HG03521 (cell line): ENCODE measurements around the gene RBM26.

Experiments used
- ATAC-seq: cut with Tn5 transposase; IDR thresholded peaks from one replicate; pipeline ENCODE4 v1.9.1; 2021; ENCODE audit warnings: mild to moderate bottlenecking, moderate library complexity; ENCODE audit not compliant: unreplicated experiment

The RBM26 gene

GRCh38 chr13:79340490-79340889 lies 65.6 kb downstream of the RBM26 start:
- ATAC-seq: no peak

GRCh38 chr13:79338343-79338742 lies 67.7 kb downstream of the RBM26 start:
- no peak for ATAC-seq

GRCh38 chr13:79336966-79337365 lies 69.1 kb downstream of the RBM26 start:
- no peak for ATAC-seq

- ATAC-seq: no peak
These were observed 77.5 kb downstream of the RBM26 start for GRCh38 chr13:79328510-79328909.

- ATAC-seq: no peak
These were observed 85.6 kb downstream of the RBM26 start for GRCh38 chr13:79320433-79320832.

GRCh38 chr13:79318664-79319063 lies 87.4 kb downstream of the RBM26 start:
- no peak for ATAC-seq

GRCh38 chr13:79317856-79318255 lies 88.2 kb downstream of the RBM26 start:
- no peak for ATAC-seq

- ATAC-seq: no peak
These were observed 91.4 kb downstream of the RBM26 start for GRCh38 chr13:79314652-79315051.

- no peak for ATAC-seq
These were observed 93.7 kb downstream of the RBM26 start for GRCh38 chr13:79312340-79312855.

- no peak for ATAC-seq
These were observed 94.7 kb downstream of the RBM26 start for GRCh38 chr13:79311386-79311785.

GRCh38 chr13:79309690-79310089 lies 96.4 kb downstream of the RBM26 start:
- no peak for ATAC-seq

- ATAC-seq: no peak
These were observed 98.2 kb downstream of the RBM26 start for GRCh38 chr13:79307866-79308298.

- no peak for ATAC-seq
These were observed 98.6 kb downstream of the RBM26 start for GRCh38 chr13:79307433-79307861.

GRCh38 chr13:79306650-79307049 lies 99.4 kb downstream of the RBM26 start:
- no peak for ATAC-seq

- ATAC-seq: no peak
These were observed 108.9 kb downstream of the RBM26 start for GRCh38 chr13:79297128-79297527.

GRCh38 chr13:79295906-79296706 lies 109.9 kb downstream of the RBM26 start:
- no peak for ATAC-seq

- ATAC-seq: no peak
These were observed 115.3 kb downstream of the RBM26 start for GRCh38 chr13:79290595-79291244.

GRCh38 chr13:79289571-79289970 lies 116.5 kb downstream of the RBM26 start:
- no peak for ATAC-seq

GRCh38 chr13:79287939-79288795 lies 117.9 kb downstream of the RBM26 start:
- ATAC-seq: no peak

- no peak for ATAC-seq
These were observed 120.9 kb downstream of the RBM26 start for GRCh38 chr13:79285159-79285558.

- ATAC-seq: no peak
These were observed 122.3 kb downstream of the RBM26 start for GRCh38 chr13:79283742-79284141.
